PFSK-1 (cell line): ENCODE data around the gene LST1.

Experiments
- FOXP2 ChIP-seq: optimal IDR thresholded peaks from 2 replicates; pipeline ENCODE3; 2011; ENCODE audit warnings: borderline replicate concordance, control low read depth, inconsistent platforms; ENCODE audit not compliant: insufficient read depth; ENCODE audit errors: extremely low read length, extremely low read depth
- POLR2AphosphoS5 ChIP-seq: IDR thresholded peaks from 2 replicates; pipeline ENCODE4 v1.6.1; 2012; ENCODE audit warnings: low read depth, mild to moderate bottlenecking, control low read depth, low read length, moderate library complexity
- REST ChIP-seq, 2 experiments: IDR thresholded peaks; 2 replicates each; pipeline versions ENCODE4 v1.6.1 to v1.8.0; 2011 to 2012; ENCODE audit warnings: low read depth in 2 of 2, low read length in 2 of 2, control low read depth in 1 of 2, inconsistent platforms in 1 of 2, mild to moderate bottlenecking in 1 of 2, moderate library complexity in 1 of 2; ENCODE audit not compliant: insufficient read depth in 1 of 2
- SIN3A ChIP-seq: IDR thresholded peaks from 2 replicates; pipeline ENCODE4 v1.6.1; 2012; ENCODE audit warnings: mild to moderate bottlenecking, low read length, moderate library complexity, borderline replicate concordance; ENCODE audit not compliant: insufficient read depth
- TAF1 ChIP-seq: IDR thresholded peaks from 2 replicates; pipeline ENCODE4 v1.6.1; 2012; ENCODE audit warnings: low read length, control low read depth, borderline replicate concordance; ENCODE audit not compliant: insufficient read depth

- no peak for TF ChIP-seq POLR2AphosphoS5
- no peak for TF ChIP-seq SIN3A
- no peak for TF ChIP-seq TAF1
- no peak for TF ChIP-seq REST (IDR thresholded peaks at IDR 0.05; ENCODE audit: insufficient read depth in 1 of 2, low read depth in 2 of 2, low read length in 2 of 2)
- no peak for TF ChIP-seq FOXP2
Observed at GRCh38 chr6:31567531-31568370, 18.3 kb upstream of the LST1 start.
